ENCODE results near the gene CRISPLD2. TPM values are rescaled to one million over a fixed set of nuclear protein-coding genes. Genes with fewer than 3 reads are reported as not detected.

The CRISPLD2 gene
- total and polyA plus RNA-seq, 10 of the 15 experiments (the other 5 are each of a cell fraction or from before 2014, with no cell fraction given) = 0.03 to 0.30 (median 0.08) TPM; not detected in 5

DNA sequence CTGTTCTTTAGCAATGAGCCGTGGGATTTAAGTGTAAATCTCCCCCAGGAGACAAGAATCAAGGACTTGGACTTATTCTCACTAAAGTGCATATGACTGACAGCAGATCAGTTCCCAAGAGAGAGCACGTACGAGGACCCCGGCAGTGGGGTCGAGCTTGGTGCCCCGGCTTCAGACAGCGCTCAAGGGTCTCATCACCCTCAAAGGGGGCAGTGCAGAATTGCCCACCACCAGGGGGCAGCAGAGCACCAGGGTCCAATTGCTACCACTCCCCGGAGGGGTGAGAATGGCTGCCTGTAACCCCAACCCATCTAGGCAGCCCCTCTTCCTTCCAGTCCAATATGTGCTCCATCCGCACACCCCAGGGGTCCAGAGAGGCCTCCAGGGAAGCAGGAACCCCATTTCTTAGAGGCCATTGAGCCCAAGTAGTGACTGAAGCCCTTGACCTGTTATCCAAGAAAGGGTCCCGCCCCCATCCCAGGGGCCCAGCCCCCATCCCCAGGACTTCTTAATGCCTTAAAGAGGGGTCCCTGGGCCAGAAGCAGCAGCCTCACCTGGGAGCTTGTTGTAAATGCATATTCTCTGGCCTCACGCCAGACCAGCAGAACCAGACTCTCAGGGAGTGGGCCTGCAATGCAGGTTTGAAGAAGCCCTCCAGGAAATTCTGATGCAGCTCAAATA, 105.4 kb downstream of the CRISPLD2 start (continued):
- no peak for TF ChIP-seq MYB (IDR thresholded peaks at IDR 0.05; ENCODE audit: borderline replicate concordance, low read depth, low read length)
- no peak for TF ChIP-seq TCF3 (IDR thresholded peaks at IDR 0.05; ENCODE audit: borderline replicate concordance, insufficient read depth, low read depth, low read length)
- TF ChIP-seq RAD21 (IDR thresholded peaks at IDR 0.05; ENCODE audit: insufficient read depth, low read depth, low read length) = peak; percentile 71

DNA sequence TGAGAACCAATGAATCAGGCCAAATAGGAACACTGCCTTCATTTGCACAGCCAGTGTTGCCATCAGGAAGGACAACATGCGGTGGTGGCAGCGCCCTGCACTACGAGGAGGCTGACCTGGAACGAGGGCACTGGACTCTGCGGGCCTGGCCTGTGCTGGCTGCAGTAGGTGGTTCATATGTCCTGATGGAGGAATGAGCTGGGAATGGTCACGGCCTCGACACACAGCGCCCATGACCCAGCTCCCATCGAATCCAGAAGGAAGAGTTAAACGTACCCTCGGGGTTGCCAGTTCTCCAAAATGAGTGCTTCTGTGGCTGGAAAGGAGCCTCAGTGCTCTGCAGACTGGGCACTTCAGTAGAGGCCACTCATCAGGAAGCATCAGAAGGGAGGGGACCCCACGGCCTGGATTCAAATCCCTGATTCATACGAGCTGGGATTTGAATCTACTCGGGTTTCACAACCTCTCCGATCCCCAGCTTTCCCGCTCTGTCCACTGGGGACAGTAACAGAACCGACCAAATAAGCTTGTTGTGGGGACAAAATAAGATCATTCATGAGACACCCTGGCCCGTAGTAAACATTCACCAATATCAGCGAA, 106.1 kb downstream of the CRISPLD2 start:
- POLR2A ChIA-PET = no interaction called here
- Histone ChIP-seq H3K27me3 (replicated peaks in 1 of 2; ENCODE audit: control insufficient read depth in 2 of 2, insufficient read depth in 2 of 2, low read length in 1 of 2) (no peaks in the 10 kb centered on the region), H2AFZ (ENCODE audit: control insufficient read depth, low read depth, low read length) (no peak overlapping the region), H3K79me2 (ENCODE audit: control insufficient read depth, insufficient read depth, low read length) (no peaks in the 10 kb centered on the region), H3K4me3 (no peak overlapping the region), H3K4me1 (ENCODE audit: control insufficient read depth, insufficient read depth, low read length) (no peaks in the 10 kb centered on the region), H3K36me3 (ENCODE audit: control insufficient read depth in 2 of 2, insufficient read depth in 2 of 2, low read length in 1 of 2) (no peaks in the 10 kb centered on the region), H3K4me2 (ENCODE audit: control insufficient read depth, insufficient read depth) (no peak overlapping the region), H3K9ac (ENCODE audit: control insufficient read depth, insufficient read depth, low read length) (no peak overlapping the region), H3K27ac (ENCODE audit: control insufficient read depth, insufficient read depth) (no peak overlapping the region), H3K9me3 (replicated peaks; ENCODE audit: control insufficient read depth, insufficient read depth, low read length) (no peaks in the 10 kb centered on the region; the same call in 2 of the 3 replicates), H4K20me1 (ENCODE audit: control insufficient read depth, insufficient read depth) (no peaks in the 10 kb centered on the region)
- RAD21 ChIA-PET (ENCODE audit: unreplicated experiment) = interaction anchor here (0.8 to 3.0 kb wide), 2 partner anchors 45 to 77 kb away, joined by 3 to 11 read pairs; no protein-coding TSS in a partner anchor
- 46% methylated on average over 18 of the region's 19 CpGs for WGBS (ENCODE audit: insufficient coverage, insufficient replicate concordance, low lambda C conversion rate, missing lambda C conversion rate)
- in situ Hi-C loops (cut with MboI) (no loop called here), intact Hi-C loops (cut with micrococcal nuclease; ENCODE audit: unreplicated experiment) (loop anchor here (1.0 to 2.0 kb wide), 2 partner anchors 27 to 44 kb away; no protein-coding TSS in a partner anchor)
- DNase-seq (ENCODE audit: low read depth, low spot score) (no peak), ATAC-seq (no peak), FAIRE-seq (no peak)
- SMC1A ChIA-PET (ENCODE audit: uncharacterized antibody, unreplicated experiment) = interaction anchor here (0.6 to 3.4 kb wide), 9 partner anchors 17 to 197 kb away, joined by 3 to 27 read pairs (median 4); no protein-coding TSS in a partner anchor
- CTCF ChIA-PET = interaction anchor here (0.7 to 6.1 kb wide), 9 partner anchors 10 to 172 kb away, joined by 3 to 60 read pairs (median 5); no protein-coding TSS in a partner anchor
- no TSS peak for BruUV-seq (replicated peaks)
- TF ChIP-seq, protein P1, sequence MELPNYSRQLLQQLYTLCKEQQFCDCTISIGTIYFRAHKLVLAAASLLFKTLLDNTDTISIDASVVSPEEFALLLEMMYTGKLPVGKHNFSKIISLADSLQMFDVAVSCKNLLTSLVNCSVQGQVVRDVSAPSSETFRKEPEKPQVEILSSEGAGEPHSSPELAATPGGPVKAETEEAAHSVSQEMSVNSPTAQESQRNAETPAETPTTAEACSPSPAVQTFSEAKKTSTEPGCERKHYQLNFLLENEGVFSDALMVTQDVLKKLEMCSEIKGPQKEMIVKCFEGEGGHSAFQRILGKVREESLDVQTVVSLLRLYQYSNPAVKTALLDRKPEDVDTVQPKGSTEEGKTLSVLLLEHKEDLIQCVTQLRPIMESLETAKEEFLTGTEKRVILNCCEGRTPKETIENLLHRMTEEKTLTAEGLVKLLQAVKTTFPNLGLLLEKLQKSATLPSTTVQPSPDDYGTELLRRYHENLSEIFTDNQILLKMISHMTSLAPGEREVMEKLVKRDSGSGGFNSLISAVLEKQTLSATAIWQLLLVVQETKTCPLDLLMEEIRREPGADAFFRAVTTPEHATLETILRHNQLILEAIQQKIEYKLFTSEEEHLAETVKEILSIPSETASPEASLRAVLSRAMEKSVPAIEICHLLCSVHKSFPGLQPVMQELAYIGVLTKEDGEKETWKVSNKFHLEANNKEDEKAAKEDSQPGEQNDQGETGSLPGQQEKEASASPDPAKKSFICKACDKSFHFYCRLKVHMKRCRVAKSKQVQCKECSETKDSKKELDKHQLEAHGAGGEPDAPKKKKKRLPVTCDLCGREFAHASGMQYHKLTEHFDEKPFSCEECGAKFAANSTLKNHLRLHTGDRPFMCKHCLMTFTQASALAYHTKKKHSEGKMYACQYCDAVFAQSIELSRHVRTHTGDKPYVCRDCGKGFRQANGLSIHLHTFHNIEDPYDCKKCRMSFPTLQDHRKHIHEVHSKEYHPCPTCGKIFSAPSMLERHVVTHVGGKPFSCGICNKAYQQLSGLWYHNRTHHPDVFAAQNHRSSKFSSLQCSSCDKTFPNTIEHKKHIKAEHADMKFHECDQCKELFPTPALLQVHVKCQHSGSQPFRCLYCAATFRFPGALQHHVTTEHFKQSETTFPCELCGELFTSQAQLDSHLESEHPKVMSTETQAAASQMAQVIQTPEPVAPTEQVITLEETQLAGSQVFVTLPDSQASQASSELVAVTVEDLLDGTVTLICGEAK (IDR thresholded peaks at IDR 0.05; ENCODE audit: borderline replicate concordance) = no peak
- TF ChIP-seq NRF1 (conservative IDR thresholded peaks at IDR 0.05; ENCODE audit: low read depth, low read length) (no peak), EZH2 (IDR thresholded peaks at IDR 0.05; ENCODE audit: borderline replicate concordance, control insufficient read depth, low read depth, low read length) (no peak), FOS (IDR thresholded peaks at IDR 0.05; ENCODE audit: borderline replicate concordance, extremely low read depth, insufficient read length) (no peak), CHD2 (IDR thresholded peaks at IDR 0.05; ENCODE audit: borderline replicate concordance, low read depth, low read length) (no peak), CBX3 (IDR thresholded peaks at IDR 0.05; ENCODE audit: borderline replicate concordance, low read depth) (no peak)
- TF ChIP-seq, protein P2, sequence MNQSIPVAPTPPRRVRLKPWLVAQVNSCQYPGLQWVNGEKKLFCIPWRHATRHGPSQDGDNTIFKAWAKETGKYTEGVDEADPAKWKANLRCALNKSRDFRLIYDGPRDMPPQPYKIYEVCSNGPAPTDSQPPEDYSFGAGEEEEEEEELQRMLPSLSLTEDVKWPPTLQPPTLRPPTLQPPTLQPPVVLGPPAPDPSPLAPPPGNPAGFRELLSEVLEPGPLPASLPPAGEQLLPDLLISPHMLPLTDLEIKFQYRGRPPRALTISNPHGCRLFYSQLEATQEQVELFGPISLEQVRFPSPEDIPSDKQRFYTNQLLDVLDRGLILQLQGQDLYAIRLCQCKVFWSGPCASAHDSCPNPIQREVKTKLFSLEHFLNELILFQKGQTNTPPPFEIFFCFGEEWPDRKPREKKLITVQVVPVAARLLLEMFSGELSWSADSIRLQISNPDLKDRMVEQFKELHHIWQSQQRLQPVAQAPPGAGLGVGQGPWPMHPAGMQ (IDR thresholded peaks at IDR 0.05; ENCODE audit: borderline replicate concordance) = no peak
- TF ChIP-seq, protein P3, sequence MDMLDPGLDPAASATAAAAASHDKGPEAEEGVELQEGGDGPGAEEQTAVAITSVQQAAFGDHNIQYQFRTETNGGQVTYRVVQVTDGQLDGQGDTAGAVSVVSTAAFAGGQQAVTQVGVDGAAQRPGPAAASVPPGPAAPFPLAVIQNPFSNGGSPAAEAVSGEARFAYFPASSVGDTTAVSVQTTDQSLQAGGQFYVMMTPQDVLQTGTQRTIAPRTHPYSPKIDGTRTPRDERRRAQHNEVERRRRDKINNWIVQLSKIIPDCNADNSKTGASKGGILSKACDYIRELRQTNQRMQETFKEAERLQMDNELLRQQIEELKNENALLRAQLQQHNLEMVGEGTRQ (IDR thresholded peaks at IDR 0.05; ENCODE audit: borderline replicate concordance, low read depth, low read length) = no peak
- TF ChIP-seq, protein P4, sequence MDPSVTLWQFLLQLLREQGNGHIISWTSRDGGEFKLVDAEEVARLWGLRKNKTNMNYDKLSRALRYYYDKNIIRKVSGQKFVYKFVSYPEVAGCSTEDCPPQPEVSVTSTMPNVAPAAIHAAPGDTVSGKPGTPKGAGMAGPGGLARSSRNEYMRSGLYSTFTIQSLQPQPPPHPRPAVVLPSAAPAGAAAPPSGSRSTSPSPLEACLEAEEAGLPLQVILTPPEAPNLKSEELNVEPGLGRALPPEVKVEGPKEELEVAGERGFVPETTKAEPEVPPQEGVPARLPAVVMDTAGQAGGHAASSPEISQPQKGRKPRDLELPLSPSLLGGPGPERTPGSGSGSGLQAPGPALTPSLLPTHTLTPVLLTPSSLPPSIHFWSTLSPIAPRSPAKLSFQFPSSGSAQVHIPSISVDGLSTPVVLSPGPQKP (IDR thresholded peaks at IDR 0.05; ENCODE audit: low read depth, low read length) = no peak

Measured in GM12878 (cell line).